Progenitor cell of endocrine pancreas (in vitro differentiated cells): Measurements from ENCODE around the gene ZNF446. TPM values are rescaled to one million over a fixed set of nuclear protein-coding genes. Genes with fewer than 3 reads are reported as not detected.

ENCODE experiments used
- DNase-seq: peaks from one replicate; pipeline ENCODE4 v3.0.0; 2021; ENCODE audit warnings: low spot score; ENCODE audit not compliant: unreplicated experiment
- H3K27ac Mint-ChIP-seq: 2 replicates; pipeline ENCODE4 v1.8.0; 2021; ENCODE audit warnings: mild to moderate bottlenecking, moderate library complexity, mixed read lengths
- H3K27me3 Mint-ChIP-seq: 2 replicates; pipeline ENCODE4 v1.8.0; 2021; ENCODE audit warnings: mixed read lengths
- H3K36me3 Mint-ChIP-seq: 2 replicates; pipeline ENCODE4 v1.8.0; 2022; ENCODE audit warnings: mixed read lengths; ENCODE audit not compliant: insufficient read depth
- H3K4me1 Mint-ChIP-seq: 2 replicates; pipeline ENCODE4 v1.8.0; 2021; ENCODE audit warnings: low read depth, mixed read lengths
- H3K4me3 Mint-ChIP-seq: 2 replicates; pipeline ENCODE4 v1.8.0; 2021; ENCODE audit warnings: low read depth, mild to moderate bottlenecking, moderate library complexity, mixed read lengths
- H3K9me3 Mint-ChIP-seq: 2 replicates; pipeline ENCODE4 v1.8.0; 2021; ENCODE audit warnings: low read depth, mixed read lengths
- total RNA-seq: library from RNA; stranded (reverse); gene quantifications from 2 replicates; pipeline ENCODE4 v1.2.1, GENCODE V29; 2021
- TF ChIP-seq, protein P1 (sequence below): fragments of 200-600 bp; sonication (generic); IDR thresholded peaks from one replicate; pipeline ENCODE4 v1.5.0; 2021; ENCODE audit warnings: antibody characterized with exemption, mild to moderate bottlenecking; ENCODE audit not compliant: unreplicated experiment

The ZNF446 gene
- total RNA-seq, 1 donor from 2014 or later = 17.7 TPM

GRCh38 chr19:58474291-58474996 lies 1.7 kb upstream of the ZNF446 start:
- H3K4me3 Mint-ChIP-seq = peak overlapping the region; percentile 44
- no peak overlapping the region for H3K27ac Mint-ChIP-seq
- no peaks in the 10 kb centered on the region for H3K9me3 Mint-ChIP-seq
- H3K27me3 Mint-ChIP-seq = no peaks in the 10 kb centered on the region
- TF ChIP-seq, protein P1, sequence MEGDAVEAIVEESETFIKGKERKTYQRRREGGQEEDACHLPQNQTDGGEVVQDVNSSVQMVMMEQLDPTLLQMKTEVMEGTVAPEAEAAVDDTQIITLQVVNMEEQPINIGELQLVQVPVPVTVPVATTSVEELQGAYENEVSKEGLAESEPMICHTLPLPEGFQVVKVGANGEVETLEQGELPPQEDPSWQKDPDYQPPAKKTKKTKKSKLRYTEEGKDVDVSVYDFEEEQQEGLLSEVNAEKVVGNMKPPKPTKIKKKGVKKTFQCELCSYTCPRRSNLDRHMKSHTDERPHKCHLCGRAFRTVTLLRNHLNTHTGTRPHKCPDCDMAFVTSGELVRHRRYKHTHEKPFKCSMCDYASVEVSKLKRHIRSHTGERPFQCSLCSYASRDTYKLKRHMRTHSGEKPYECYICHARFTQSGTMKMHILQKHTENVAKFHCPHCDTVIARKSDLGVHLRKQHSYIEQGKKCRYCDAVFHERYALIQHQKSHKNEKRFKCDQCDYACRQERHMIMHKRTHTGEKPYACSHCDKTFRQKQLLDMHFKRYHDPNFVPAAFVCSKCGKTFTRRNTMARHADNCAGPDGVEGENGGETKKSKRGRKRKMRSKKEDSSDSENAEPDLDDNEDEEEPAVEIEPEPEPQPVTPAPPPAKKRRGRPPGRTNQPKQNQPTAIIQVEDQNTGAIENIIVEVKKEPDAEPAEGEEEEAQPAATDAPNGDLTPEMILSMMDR = no peak
- H3K36me3 Mint-ChIP-seq = peaks cover 2% of the 10 kb centered on the region
- peaks cover 10% of the 10 kb centered on the region for H3K4me1 Mint-ChIP-seq
- no peak for DNase-seq

DNA sequence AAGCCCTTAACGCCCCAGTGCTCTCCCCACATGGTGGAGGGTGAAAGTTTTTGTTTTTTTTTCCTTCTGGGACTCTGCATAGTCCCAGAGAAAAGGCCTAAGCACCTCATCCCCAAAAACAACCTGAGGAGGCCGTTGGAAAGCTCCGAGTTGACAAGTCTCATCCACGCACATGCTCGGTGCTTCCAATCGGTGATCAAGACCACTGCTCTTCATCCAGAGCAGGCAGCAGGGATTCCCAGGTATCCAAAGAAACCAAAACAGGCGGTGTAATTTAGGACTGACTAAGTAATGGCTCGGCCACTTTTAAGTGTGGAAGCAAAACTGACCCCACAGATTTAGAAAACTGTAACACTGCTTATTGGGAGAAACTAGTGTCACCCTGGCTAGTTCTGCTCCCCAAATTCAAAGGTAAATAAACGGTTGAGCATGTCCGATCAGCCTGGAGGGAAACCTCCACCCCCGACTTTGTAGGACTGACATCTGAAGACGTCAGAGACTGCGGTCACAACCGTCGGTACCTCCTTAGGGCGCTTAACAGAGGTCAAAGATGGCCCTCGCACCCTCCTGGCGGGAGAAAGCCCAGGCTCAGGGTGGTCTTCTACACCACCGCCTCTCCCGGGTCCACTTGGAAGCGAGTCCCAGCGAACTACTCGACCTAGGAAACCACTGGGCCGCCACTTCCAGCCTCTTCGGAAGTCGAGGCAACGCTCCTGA lies 997 bp upstream of the ZNF446 start:
- no peaks in the 10 kb centered on the region for H3K9me3 Mint-ChIP-seq
- no peak for DNase-seq
- H3K27me3 Mint-ChIP-seq = no peaks in the 10 kb centered on the region
- TF ChIP-seq, protein P1 = no peak
- H3K4me3 Mint-ChIP-seq = peak overlapping the region; percentile 93
- H3K36me3 Mint-ChIP-seq = peaks cover 2% of the 10 kb centered on the region
- H3K4me1 Mint-ChIP-seq = peaks cover 10% of the 10 kb centered on the region
- H3K27ac Mint-ChIP-seq = peak overlapping the region; percentile 98

DNA sequence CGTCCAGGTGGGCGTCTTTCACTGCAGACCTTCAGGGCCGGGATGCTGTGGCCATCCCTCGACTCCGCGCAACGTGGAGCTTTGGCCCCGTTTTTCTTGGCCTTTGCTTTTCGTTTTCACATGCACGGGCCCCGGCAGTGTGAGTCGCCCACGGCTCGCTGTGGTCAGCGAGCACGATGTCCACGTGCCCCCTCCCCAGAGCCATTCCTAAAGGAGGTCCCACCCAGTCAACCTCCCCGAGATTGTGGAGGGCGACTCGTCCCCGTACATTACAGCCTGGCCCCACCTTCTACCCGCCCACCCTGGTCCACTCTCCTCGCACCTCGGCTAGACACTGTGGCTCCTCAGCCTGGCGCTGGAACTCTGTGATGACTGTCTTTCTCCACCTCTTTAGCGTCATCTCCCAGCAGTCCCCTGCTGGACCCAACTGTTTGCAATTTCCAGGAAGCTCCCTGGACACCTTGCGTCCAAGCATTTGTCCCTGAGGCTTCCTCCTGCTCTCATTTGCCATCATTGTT lies 405 bp downstream of the ZNF446 start:
- peak overlapping the region; percentile 92 for H3K27ac Mint-ChIP-seq
- H3K27me3 Mint-ChIP-seq = no peaks in the 10 kb centered on the region
- H3K4me1 Mint-ChIP-seq = peaks cover 10% of the 10 kb centered on the region
- no peaks in the 10 kb centered on the region for H3K9me3 Mint-ChIP-seq
- peak overlapping the region; percentile 93 for H3K4me3 Mint-ChIP-seq
- no peak for DNase-seq
- TF ChIP-seq, protein P1 = no peak
- H3K36me3 Mint-ChIP-seq = no peaks in the 10 kb centered on the region

DNA sequence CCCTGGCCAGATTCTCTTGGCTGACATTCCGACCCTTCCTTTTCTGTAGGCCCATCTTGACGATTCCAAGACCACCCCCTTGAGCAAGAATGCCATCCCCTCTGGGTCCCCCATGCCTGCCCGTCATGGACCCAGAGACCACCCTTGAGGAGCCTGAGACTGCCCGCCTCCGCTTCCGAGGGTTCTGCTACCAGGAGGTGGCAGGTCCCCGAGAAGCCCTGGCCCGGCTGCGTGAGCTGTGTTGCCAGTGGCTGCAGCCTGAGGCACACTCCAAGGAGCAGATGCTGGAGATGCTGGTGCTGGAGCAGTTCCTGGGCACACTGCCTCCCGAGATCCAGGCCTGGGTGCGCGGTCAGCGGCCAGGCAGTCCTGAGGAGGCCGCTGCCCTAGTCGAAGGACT lies 978 bp downstream of the ZNF446 start:
- TF ChIP-seq, protein P1 = no peak
- Mint-ChIP-seq H3K4me1 (peaks cover 10% of the 10 kb centered on the region), H3K27me3 (no peaks in the 10 kb centered on the region), H3K36me3 (no peaks in the 10 kb centered on the region), H3K27ac (peak overlapping the region; percentile 92), H3K9me3 (no peaks in the 10 kb centered on the region), H3K4me3 (peak overlapping the region; percentile 93)
- DNase-seq = no peak

GRCh38 chr19:58477871-58478270 lies 1.7 kb downstream of the ZNF446 start:
- Mint-ChIP-seq H3K27me3 (no peaks in the 10 kb centered on the region), H3K36me3 (no peaks in the 10 kb centered on the region), H3K9me3 (no peaks in the 10 kb centered on the region), H3K4me1 (peaks cover 10% of the 10 kb centered on the region), H3K4me3 (no peak overlapping the region), H3K27ac (no peak overlapping the region)
- DNase-seq = no peak
- TF ChIP-seq, protein P1 = no peak
